Glomerular endothelial cell (primary cell): ENCODE results near the gene AFF4. TPM values are rescaled to one million over a fixed set of nuclear protein-coding genes. Genes with fewer than 3 reads are reported as not detected.
"Not testable (repeated sequence)": the region's sequence is repeated elsewhere in the genome, so short reads cannot be mapped to it uniquely, and the experiment has no call there.

Source experiments
- DNase-seq: peaks from one replicate; pipeline ENCODE4 v3.0.0-alpha.2; 2011; ENCODE audit warnings: low read depth, low spot score; ENCODE audit errors: extremely low read depth
- total RNA-seq: library from RNA; depleted of rRNA; stranded (reverse); fragments of >200 nt; gene quantifications from 2 replicates; pipeline ENCODE4 v1.2.3, GENCODE V29; 2015

The AFF4 gene
- total RNA-seq, 1 donor from 2014 or later = 70.6 TPM

- no peak for DNase-seq
Measured at GRCh38 chr5:132865668-132866341, 97.6 kb downstream of the AFF4 start.

DNA sequence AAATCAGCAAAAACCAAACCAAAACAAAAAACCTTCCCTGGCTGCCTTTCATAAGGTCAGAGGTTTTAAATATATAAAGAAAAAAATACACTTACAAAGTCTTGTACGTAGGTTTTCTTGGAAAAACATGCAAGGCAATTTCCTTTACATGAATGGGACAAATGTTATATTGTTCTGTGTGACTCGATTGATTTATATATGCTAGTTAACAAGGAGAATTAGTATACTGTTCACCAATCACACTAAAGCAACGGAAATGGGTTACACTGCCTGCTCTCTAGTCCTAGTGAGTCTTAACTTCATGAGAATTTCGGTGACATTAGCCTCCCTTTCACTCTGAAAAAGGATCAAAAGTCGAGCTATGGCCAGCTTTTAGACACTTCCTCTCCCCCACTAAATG is 102.7 kb downstream of the AFF4 start:
- DNase-seq = no peak

DNA sequence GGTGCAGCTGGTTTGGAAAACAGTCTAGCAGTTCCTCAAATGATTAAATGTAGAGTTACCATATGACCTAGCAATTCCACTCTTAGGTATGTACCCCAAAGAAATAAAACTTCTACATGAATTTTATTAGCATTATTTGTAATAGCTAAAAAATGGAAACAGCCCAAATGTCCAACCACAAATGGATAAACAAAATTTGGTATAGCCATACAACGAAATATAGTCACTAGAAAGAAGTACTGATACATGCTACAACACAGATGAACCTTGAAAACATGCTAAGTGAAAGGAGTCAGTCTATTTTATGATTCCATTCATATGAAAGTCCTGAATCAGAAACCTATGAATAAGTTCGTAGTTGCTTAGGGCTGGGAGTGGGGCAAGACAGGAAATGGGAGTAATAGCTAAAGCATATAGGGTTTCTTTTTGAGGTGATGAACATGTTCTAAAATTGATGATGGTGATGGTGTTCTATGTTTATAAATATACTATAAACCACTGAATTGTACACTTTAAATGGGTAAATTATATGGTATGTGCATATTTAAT is 103.5 kb downstream of the AFF4 start:
- DNase-seq = no peak

DNA sequence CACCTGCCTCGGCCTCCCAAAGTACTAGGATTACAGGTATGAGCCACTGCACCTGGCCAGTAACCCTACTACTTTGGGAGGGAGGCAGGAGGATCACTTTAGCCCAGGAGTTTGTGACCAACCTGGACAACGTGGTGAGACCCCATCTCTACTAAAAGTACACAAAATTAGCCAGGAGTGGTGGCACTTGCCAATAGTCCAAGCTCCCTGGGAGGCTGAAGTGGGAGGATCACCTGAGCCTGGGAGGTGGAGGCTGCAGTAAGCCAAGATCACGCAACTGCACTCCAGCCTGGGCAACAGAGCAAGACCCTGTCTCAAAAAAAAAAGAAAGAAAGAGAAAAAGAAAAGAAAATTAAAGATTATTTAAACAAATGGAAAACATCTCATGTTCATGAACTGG is 107.4 kb downstream of the AFF4 start:
- DNase-seq = no peak

DNA sequence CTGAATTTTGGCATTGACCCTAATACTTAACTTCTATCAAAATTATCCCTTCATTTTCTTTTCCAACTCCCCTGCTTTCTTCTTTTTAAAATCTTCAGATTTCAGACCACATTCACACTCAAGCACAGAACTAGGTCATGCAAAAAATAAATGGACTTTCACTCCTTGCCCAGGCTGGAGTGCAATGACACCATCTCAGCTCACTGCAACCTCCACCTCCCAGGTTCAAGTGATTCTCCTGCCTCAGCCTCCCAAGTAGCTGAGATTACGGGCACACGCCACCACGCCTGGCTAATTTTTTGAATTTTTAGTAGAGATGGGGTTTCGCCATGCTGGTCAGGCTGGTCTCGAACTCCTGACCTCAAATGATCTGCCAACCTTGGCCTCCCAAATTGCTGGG is 108.4 kb downstream of the AFF4 start:
- DNase-seq = not testable (repeated sequence)

DNA sequence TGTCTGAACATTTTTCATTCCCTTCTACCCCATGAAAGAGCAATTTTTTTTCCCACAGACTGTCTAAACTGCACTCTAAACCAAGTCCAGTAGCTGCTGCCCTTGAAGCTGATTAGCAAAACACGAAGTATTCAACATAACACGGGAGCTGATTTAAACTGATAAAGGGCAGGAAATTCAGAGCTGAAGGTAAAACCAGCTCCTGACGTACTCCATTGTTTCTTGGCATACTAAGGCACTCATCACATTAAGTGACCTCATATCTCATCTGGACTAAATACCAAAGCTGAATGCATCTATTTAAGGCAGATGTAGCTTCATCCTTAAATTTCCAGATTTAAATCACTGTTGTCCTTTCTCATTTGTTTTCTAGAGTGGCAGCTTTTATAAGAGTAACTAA is 109.1 kb downstream of the AFF4 start:
- DNase-seq = no peak

- DNase-seq = no peak
Measured at GRCh38 chr5:132853790-132854189, 109.6 kb downstream of the AFF4 start.

DNA sequence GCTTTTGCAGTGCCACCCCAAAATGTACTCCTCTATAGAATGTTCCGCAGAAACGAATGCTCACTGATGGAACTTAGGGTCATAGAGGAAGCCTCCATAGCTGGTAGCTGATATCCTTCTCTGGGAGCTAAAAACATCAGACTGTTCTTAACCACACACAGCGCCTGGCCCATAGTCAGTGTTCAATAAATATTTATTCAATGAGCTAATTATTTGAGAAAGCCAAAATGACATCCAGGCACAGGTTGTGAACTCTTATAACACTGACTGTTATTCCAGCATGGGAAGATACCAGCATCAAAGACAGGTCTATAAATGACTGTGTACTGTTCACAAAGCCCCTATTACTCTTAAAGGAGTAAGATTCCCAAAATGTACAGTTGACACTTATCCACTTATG is 110.1 kb downstream of the AFF4 start:
- no peak for DNase-seq

DNA sequence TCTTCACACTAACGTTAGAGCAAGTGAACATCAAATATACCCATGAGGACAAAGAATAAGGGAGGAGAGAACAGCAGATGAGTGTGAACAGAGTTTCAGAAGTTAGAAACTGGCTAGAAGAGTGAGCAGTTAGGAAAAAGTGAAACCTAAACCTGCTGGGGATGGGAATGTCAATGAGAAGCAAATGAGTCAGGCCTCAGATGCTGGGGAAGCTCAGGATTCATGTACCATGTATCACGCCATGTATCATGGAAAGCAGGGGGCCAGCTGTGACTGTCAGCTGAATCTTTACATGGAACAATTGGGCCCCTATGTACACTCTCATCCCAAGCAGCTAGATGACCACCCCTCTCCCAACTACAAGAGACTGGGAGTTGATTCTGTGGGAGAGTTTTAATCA is 113.4 kb downstream of the AFF4 start:
- no peak for DNase-seq

- DNase-seq = no peak
Measured at GRCh38 chr5:132849347-132849746, 114.1 kb downstream of the AFF4 start.

DNA sequence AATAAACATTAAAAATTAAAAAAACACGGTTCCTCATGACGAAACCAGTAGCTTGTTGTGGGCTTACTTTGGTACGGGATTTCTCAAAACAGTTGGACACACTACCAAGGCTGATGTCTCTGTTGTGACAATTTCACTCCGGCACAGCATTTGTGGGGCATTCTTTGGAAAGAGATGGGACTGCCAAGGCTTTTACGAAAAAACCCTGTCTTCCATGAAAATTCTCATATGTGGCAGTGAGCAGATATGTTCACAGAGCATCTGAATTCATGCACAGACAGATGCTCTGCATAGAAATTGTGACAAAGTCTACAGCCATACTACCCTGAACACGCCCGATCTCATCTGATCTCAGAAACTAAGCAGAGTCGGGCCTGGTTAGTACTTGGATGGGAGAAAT is 115.2 kb downstream of the AFF4 start:
- DNase-seq = no peak

DNA sequence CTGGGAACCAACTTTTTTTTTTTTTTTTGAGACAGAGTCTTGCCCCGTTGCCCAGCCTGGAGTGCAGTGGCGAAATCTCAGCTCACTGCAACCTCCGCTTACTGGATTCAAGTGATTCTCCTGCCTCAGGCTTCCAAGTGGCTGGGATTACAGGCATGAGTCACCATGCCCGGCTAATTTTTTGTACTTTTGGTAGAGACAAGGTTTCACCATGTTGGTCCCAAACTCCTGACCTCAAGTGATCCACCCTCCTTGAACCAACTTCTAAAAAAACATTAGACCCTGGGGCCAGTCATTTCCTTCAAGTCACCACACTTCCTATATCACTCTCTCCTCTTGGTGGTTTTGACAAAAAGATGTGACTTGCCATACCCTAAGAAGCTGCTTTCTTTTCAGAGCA is 122.1 kb downstream of the AFF4 start:
- DNase-seq = no peak

GRCh38 chr5:132840896-132841295 is 122.5 kb downstream of the AFF4 start:
- no peak for DNase-seq

- no peak for DNase-seq
Measured at GRCh38 chr5:132840313-132840712, 123.1 kb downstream of the AFF4 start.

DNA sequence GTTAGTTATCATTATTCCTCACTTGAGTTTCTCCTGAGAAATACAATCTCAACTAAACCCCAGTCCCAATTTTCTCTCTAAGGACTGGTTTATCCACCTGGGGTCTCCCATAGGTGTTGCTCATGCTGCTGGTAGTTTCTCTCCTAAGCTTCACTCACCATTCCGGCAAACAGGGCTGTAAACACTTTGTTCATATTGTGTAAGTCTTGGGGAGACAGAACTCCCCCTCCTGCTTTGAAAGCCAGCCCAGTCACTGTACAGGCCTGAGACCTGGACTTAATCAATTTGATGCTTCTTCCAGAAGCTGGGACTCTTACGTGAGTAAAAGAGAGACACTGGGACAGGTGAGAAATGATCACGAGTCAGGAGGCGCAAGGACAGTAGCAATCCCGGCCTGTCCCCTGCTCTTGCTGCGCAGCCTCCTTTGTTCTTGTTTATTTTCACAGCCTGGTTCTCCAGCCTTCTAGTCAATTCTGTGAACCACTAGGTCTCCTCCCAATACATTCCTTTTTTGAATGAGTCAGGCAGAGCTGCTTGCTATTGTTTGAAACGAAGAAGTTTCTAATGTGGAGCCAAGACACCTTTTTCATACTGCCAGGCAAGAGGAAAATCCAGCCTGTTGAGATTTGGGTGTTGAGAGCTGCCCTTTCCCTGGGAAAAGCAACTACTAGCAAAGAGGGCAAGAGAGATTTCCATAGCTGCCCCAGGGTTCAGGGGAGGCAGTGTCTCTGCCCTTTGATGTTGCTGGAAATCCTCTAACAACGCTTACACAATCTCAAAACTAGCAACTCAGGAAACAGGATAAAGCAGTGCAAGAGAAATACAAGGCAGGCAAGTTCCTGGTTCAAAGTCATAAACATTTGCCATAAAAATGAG is 123.8 kb downstream of the AFF4 start:
- DNase-seq = peak; percentile 64

GRCh38 chr5:132838516-132839282 is 124.7 kb downstream of the AFF4 start:
- DNase-seq = no peak

DNA sequence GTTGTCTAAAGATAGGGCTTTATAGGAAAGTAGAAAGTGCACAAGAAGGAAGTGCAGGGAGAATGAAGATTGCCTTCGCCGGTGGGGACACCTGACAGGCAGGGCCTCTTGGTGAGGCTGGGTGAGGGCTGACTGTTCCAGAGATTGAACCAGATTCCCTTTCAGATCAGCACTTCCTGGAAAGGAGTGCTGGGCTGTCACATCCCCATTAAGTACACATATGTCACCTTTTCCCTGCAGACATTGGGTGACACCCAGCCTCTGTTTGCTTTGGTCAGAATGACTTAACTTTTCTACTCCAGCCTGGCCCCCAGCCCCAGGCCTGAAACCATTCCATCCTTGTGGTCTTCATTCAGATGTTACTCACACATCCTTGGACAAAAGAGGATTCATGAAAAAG is 125.6 kb downstream of the AFF4 start:
- no peak for DNase-seq

- no peak for DNase-seq
Measured at GRCh38 chr5:132836852-132837251, 126.6 kb downstream of the AFF4 start.

DNA sequence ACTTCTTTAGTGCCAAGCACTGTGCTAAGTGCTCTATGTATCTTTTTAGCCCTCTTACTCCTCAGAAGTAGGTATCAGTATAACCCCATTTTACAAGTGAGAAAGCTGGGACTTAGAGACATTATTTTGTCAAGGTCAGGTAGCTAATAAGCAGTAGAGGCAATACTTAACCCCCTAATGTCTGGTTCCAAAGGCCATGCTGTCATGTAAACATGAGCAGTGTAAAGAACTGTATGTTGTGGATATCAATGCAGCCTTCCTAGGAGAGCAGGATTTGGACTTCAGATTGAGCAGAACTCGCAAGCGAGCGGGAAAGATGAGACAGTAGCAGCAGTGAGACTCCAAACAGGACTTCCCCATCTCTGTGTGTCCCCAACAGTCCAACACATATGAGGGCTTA is 129.4 kb downstream of the AFF4 start:
- no peak for DNase-seq

- no peak for DNase-seq
Measured at GRCh38 chr5:132832612-132833011, 130.8 kb downstream of the AFF4 start.
